Loucy (cell line): ENCODE results near the gene FARS2.

Source experiments
- CTCF ChIP-seq: fragments of 200-600 bp; sonication (generic); conservative IDR thresholded peaks from 2 replicates; pipeline ENCODE4 v1.5.1; 2014; ENCODE audit warnings: mild to moderate bottlenecking, antibody characterized with exemption, low read length
- EZH2phosphoT487 ChIP-seq: fragments of 200-600 bp; IDR thresholded peaks from 2 replicates; pipeline ENCODE4 v1.6.1; 2018; ENCODE audit warnings: antibody characterized with exemption, mild to moderate bottlenecking, moderate library complexity, borderline replicate concordance

DNA sequence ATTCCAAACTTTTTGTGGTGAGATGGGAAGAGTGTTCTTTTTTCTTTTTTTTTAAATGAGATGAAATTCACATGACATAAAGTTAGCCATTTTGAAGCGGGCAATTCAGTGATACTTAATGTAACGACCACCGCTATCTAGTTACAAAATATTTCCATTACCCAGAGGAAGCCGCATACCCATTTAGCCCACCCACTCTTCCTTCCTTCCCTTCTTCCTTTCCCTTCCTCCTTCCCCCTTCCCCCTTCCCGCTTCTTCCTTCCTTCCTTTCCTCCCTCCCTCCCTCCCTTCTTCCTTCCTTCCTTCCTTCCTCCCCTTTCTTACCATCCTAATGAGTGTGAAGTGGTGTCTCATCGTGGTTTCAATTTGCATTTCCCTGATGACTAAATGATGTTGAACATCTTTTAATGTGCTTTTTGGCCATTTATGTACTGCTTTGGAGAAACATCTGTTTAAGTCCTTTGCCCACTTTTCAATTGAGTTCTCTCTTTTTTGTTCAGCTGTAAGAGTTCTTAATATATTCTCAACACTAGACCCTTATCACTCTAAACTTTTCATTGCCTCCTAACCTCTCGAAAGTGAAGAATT is 371.1 kb downstream of the FARS2 start:
- TF ChIP-seq CTCF: no peak
- TF ChIP-seq EZH2phosphoT487: no peak
